Measurements from ENCODE around the gene RNF13.

GRCh38 chr3:149975919-149976318, 162.9 kb downstream of the RNF13 start:
- TF ChIP-seq CTCF (IDR thresholded peaks at IDR 0.05): no peak
- TF ChIP-seq POLR2A (IDR thresholded peaks at IDR 0.05): no peak
